T-helper 2 cell treated with Interferon-gamma antibody and Interleukin-4, amounts not matched to agents 5 μg/mL and 100 μg/mL, for 36 hours (primary cell): Measurements from ENCODE around the gene CDH15.
"Not testable (repeated sequence)": the region's sequence is repeated elsewhere in the genome, so short reads cannot be mapped to it uniquely, and the experiment has no call there.

ENCODE experiments used
- DNase-seq: peaks from one replicate; pipeline ENCODE4 v3.0.0; 2021; ENCODE audit warnings: low spot score
- H3K27ac Mint-ChIP-seq: one replicate; pipeline ENCODE4 v1.8.0; 2021; ENCODE audit warnings: mild to moderate bottlenecking, mixed read lengths
- H3K27me3 Mint-ChIP-seq: one replicate; pipeline ENCODE4 v1.8.0; 2021; ENCODE audit warnings: low read depth, mixed read lengths
- H3K36me3 Mint-ChIP-seq: one replicate; pipeline ENCODE4 v1.8.0; 2021; ENCODE audit warnings: low read depth, mixed read lengths
- H3K4me1 Mint-ChIP-seq: one replicate; pipeline ENCODE4 v1.8.0; 2021; ENCODE audit warnings: low read depth, mixed read lengths
- H3K4me3 Mint-ChIP-seq: one replicate; pipeline ENCODE4 v1.8.0; 2022; ENCODE audit warnings: mild to moderate bottlenecking, moderate library complexity, mixed read lengths
- H3K9me3 Mint-ChIP-seq: one replicate; pipeline ENCODE4 v1.8.0; 2021; ENCODE audit warnings: mixed read lengths

CDH15 gene

DNA sequence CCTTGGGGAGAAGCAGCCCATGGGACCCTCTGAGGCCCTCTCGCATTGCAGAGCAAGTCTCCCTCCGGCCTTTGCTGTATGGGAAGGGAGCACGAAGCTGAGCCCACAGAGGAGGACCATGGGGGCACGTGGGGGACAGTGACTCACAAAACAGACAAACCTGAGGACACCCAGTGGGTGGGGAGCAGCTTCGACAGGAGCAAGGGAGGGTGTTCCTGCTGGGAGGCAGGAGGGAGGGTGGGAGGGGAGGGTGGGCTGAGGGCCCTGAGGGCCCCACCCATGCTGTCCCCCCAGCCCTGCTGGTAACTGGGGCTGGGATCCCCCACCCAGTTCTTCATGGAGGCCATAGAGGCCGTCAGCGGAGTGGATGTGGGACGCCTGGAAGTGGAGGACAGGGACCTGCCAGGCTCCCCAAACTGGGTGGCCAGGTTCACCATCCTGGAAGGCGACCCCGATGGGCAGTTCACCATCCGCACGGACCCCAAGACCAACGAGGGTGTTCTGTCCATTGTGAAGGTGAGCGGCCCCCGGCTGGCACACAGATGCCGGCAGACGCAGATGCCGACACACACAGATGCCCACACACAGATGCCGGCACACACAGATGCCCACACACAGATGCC lies 16.3 kb downstream of the CDH15 start:
- Mint-ChIP-seq H3K4me1 (no peaks in the 10 kb centered on the region), H3K36me3 (no peaks in the 10 kb centered on the region), H3K9me3 (no peaks in the 10 kb centered on the region), H3K27ac (peak overlapping the region; percentile 74), H3K27me3 (no peaks in the 10 kb centered on the region), H3K4me3 (no peak overlapping the region)
- no peak for DNase-seq

DNA sequence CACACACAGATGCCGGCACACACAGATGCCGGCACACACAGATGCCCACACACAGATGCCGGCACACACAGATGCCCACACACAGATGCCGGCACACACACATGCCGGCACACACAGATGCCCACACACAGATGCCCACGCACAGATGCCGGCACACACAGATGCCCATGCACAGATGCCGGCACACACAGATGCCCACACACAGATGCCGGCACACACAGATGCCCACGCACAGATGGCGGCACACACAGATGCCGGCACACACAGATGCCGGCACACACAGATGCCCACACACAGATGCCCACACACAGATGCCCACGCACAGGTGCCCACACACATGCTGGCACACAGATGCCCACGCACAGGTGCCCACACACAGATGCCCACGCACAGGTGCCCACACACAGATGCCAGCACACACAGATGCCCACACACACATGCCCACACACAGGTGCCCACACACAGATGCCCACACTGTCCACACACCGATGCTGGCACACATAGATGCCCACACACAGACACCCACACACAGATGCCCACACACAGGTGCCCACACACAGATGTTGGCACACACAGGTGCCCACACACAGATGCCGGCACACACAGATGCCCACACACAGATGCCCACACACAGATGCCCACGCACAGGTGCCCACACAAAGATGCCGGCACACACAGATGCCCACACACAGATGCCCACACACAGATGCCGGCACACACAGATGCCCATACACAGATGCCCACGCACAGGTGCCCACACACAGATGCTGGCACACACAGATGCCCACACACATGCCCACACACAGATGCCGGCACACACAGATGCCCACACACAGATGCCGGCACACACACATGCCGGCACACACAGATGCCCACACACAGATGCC lies 17.2 kb downstream of the CDH15 start:
- not testable (repeated sequence) for H3K27ac Mint-ChIP-seq, DNase-seq, H3K36me3 Mint-ChIP-seq, H3K27me3 Mint-ChIP-seq, H3K4me1 Mint-ChIP-seq, H3K4me3 Mint-ChIP-seq, H3K9me3 Mint-ChIP-seq

DNA sequence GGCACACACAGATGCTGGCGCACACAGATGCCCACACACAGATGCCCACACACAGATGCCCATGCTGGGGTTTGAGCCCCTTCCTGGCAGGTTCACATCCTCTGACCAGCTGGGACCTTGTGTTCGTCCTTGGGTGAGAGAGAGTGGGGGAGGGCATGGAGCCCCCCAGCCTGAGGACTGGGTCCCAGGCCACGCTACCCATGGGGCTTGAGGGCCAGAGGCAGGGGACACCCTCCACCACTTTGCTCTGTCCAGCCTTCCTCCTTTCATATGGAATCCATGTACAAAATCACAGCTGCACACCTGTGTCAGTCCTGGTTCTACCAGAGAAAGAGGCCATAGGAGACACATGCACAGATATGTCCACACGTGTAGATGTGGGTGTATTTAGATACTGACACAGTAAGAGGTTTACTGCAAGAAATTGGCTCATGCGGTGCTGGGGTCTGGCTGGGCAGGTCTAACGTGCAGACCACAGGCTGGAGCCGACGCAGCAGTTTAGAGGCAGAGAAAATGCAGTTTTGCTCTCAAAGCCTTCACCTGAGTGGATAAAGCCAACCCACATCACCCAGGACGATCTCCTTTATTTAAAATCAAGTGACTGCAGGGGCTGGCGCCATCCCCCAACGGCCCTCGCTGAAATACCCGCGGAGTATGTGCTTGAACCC lies 17.9 kb downstream of the CDH15 start:
- no peak overlapping the region for H3K27ac Mint-ChIP-seq

DNA sequence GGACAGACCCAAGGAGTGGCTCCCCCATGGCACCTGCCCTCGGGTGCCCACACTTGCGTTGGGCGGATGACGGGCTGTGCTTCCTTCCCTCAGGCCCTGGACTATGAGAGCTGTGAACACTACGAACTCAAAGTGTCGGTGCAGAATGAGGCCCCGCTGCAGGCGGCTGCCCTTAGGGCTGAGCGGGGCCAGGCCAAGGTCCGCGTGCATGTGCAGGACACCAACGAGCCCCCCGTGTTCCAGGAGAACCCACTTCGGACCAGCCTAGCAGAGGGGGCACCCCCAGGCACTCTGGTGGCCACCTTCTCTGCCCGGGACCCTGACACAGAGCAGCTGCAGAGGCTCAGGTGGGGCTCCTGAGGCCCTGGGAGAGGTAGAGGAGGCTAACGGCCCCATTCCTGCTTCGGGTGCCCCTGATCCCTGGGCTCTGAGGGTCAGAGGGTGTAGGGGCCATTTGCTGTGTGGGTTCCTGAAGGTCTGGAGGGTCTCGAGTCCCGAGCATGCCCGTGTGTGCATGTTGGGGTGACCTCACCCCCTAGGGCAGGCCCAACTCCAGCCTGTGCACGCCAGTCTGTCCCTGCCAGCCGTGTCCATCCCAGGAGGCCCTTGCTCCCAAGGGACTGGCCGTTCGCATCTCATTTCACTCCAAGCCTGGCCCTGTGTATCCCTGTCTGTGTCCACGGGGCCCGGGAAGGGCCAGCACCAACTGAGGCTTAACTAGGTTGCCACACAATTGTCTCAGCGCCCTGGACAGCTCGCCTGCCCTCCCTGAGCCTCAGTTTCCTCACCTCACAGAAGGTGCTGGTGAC lies 18.8 kb downstream of the CDH15 start:
- Mint-ChIP-seq H3K9me3 (no peaks in the 10 kb centered on the region), H3K27ac (no peak overlapping the region), H3K36me3 (no peaks in the 10 kb centered on the region), H3K4me1 (no peaks in the 10 kb centered on the region), H3K27me3 (no peaks in the 10 kb centered on the region), H3K4me3 (no peak overlapping the region)
- DNase-seq = no peak

More for the DNA sequence above, 17.9 kb downstream of the CDH15 start:
- Mint-ChIP-seq H3K27me3 (no peaks in the 10 kb centered on the region), H3K9me3 (no peaks in the 10 kb centered on the region), H3K4me3 (no peak overlapping the region), H3K4me1 (no peaks in the 10 kb centered on the region), H3K36me3 (no peaks in the 10 kb centered on the region)
- no peak for DNase-seq

DNA sequence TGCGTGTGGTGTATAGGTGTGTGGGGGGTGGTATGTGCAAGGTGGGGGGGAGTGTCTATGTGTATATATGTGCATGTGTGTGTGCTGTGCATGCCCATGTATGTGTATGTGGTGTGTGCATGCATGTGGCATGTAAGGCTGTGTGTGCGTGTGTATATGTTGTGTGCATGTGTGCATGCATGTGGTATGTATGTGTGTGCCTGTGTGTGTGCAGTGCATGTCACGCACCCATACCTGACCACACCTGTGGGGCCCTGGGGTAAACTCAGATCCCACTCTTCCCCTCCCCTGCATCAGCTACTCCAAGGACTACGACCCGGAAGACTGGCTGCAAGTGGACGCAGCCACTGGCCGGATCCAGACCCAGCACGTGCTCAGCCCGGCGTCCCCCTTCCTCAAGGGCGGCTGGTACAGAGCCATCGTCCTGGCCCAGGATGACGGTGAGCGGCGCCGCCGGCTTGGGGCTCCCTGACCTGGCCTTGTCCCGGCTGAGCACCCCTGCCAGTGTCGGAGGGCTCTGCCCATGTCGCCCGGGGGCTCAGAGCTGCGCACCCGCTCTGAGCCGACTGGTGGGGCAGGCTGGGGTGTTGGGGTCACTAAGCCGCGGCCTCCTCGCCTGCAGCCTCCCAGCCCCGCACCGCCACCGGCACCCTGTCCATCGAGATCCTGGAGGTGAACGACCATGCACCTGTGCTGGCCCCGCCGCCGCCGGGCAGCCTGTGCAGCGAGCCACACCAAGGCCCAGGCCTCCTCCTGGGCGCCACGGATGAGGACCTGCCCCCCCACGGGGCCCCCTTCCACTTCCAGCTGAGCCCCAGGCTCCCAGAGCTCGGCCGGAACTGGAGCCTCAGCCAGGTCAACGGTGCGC lies 19.7 kb downstream of the CDH15 start:
- no peak overlapping the region for H3K27ac Mint-ChIP-seq
- H3K36me3 Mint-ChIP-seq = no peaks in the 10 kb centered on the region
- H3K9me3 Mint-ChIP-seq = no peaks in the 10 kb centered on the region
- no peak for DNase-seq
- peak overlapping the region; percentile 40 for H3K4me3 Mint-ChIP-seq
- H3K27me3 Mint-ChIP-seq = no peaks in the 10 kb centered on the region
- no peaks in the 10 kb centered on the region for H3K4me1 Mint-ChIP-seq

DNA sequence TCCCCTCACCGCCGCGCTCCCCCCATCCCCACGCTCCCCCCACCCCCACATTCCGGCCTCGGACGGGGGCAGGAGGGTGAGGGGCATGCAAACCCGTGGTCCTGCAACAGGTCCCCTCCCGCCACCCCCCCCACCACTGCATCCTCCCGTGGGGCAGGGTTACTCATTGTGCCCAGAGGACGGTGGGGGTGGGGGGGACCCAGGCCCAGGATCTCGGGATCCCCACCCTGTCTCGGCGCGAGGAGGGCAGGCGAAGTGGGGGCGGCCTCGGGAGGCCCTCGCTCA lies 20.3 kb downstream of the CDH15 start:
- Mint-ChIP-seq H3K9me3 (no peaks in the 10 kb centered on the region), H3K27me3 (no peaks in the 10 kb centered on the region), H3K27ac (no peak overlapping the region), H3K36me3 (no peaks in the 10 kb centered on the region), H3K4me1 (no peaks in the 10 kb centered on the region), H3K4me3 (no peak overlapping the region)
- no peak for DNase-seq

DNA sequence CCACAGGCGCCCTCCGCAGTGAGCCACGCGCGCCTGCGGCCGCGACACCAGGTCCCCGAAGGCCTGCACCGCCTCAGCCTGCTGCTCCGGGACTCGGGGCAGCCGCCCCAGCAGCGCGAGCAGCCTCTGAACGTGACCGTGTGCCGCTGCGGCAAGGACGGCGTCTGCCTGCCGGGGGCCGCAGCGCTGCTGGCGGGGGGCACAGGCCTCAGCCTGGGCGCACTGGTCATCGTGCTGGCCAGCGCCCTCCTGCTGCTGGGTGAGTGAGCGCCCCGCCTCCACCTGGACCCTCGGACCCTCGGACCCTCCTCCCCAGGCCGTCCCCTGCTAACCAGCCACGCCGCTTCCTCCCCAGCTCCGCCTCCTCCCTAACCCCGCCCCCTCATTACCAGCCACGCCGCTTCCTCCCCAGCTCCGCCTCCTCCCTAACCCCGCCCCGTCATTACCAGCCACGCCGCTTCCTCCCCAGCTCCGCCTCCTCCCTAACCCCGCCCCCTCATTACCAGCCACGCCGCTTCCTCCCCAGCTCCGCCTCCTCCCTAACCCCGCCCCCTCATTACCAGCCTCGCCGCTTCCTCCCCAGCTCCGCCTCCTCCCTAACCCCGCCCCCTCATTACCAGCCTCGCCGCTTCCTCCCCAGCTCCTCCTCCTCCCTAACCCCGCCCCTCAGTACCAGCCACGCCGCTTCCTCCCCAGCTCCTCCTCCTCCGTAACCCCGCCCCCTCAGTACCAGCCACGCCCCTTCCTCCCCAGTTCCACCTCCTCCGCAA lies 20.8 kb downstream of the CDH15 start:
- H3K4me3 Mint-ChIP-seq, H3K27me3 Mint-ChIP-seq, H3K36me3 Mint-ChIP-seq, H3K9me3 Mint-ChIP-seq, H3K4me1 Mint-ChIP-seq, H3K27ac Mint-ChIP-seq: not testable (repeated sequence)
- DNase-seq = peak; percentile 63

DNA sequence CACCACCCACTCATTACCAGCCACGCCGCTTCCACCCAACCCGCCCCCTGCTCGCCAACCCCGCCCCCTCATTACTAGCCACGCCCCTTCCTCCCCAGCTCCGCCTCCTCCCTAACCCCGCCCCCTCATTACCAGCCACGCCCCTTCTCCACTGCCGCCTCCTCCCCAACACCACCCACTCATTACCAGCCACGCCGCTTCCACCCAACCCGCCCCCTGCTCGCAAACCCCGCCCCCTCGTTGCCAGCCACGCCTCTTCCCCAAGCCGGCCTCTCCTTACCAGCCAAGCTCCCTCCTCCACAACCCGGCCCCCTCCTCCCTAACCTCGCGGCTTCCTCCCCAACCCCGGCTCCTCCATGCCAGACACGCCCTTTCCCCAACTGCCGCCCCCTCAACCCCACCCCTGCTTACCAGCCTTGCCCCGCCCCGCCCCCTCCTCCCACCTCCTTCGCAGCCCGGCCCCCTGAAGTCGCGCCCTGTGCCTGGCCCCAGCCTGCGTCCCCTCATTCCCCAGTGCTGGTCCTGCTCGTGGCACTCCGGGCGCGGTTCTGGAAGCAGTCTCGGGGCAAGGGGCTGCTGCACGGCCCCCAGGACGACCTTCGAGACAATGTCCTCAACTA lies 21.5 kb downstream of the CDH15 start:
- Mint-ChIP-seq H3K27ac (no peak overlapping the region), H3K36me3 (no peaks in the 10 kb centered on the region), H3K4me3 (no peak overlapping the region), H3K4me1 (no peaks in the 10 kb centered on the region), H3K9me3 (no peaks in the 10 kb centered on the region), H3K27me3 (no peaks in the 10 kb centered on the region)
- peak; percentile 51 for DNase-seq

DNA sequence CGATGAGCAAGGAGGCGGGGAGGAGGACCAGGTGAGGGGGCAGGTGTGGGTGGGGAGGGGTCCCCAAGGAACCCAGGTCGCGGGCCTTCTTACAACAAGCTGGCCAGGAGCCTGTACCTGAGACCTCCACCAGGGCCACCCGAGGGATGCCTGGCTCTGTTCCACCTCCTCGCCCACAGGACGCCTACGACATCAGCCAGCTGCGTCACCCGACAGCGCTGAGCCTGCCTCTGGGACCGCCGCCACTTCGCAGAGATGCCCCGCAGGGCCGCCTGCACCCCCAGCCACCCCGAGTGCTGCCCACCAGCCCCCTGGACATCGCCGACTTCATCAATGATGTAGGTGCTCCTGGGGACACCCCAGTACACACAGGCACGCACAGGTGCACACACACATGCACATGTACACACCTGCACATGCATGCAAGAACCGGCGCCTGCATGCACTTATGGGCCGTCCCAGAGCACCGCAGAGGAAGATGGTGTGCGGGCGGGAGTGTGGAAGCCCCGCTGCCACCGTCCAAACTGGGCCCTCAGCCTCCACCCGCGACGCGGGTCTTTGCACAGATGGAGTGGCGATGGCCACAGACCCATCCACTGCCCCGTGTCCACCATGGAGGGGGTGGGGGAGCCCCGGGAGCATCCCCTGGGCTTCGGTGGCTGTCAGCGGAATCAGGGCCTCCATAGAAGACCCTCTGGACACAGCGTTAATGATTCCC lies 22.2 kb downstream of the CDH15 start:
- H3K4me1 Mint-ChIP-seq = no peaks in the 10 kb centered on the region
- no peaks in the 10 kb centered on the region for H3K9me3 Mint-ChIP-seq
- no peaks in the 10 kb centered on the region for H3K36me3 Mint-ChIP-seq
- no peak for DNase-seq
- peak overlapping the region; percentile 21 for H3K4me3 Mint-ChIP-seq
- H3K27me3 Mint-ChIP-seq = no peaks in the 10 kb centered on the region
- H3K27ac Mint-ChIP-seq = no peak overlapping the region

DNA sequence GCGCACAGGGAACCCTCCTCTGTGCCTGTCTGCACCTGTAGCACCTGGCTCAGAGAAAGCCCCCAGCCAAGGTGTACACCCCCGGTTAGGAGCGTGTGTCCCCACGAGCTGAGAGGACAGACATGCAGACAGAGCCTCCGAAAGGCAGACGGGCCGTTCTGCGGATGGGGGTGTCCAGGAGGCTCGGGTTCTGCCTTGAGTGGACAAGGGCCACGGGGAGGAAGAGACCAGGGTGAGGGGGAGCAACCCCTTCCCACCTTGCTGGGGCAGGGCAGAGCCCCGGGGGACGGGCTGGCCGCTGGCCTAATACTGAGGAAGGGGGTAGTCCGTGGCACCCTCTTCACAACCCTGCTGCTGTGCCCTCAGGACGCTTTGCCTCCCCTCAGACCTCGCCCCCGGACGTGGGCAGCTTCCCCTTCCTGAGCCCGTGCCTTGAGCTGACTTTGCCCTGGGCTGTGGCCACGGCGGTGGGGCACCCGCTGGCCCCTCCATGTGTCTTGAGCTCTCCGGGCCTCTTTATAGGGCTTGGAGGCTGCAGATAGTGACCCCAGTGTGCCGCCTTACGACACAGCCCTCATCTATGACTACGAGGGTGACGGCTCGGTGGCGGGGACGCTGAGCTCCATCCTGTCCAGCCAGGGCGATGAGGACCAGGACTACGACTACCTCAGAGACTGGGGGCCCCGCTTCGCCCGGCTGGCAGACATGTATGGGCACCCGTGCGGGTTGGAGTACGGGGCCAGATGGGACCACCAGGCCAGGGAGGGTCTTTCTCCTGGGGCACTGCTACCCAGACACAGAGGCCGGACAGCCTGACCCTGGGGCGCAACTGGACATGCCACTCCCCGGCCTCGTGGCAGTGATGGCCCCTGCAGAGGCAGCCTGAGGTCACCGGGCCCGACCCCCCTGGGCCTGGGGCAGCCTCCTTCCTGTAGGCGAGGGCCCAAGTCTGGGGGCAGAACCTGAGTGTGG lies 23.1 kb downstream of the CDH15 start:
- H3K27me3 Mint-ChIP-seq = no peaks in the 10 kb centered on the region
- DNase-seq = no peak
- H3K4me1 Mint-ChIP-seq = no peaks in the 10 kb centered on the region
- no peak overlapping the region for H3K4me3 Mint-ChIP-seq
- no peaks in the 10 kb centered on the region for H3K36me3 Mint-ChIP-seq
- H3K9me3 Mint-ChIP-seq = no peaks in the 10 kb centered on the region
- H3K27ac Mint-ChIP-seq = no peak overlapping the region

DNA sequence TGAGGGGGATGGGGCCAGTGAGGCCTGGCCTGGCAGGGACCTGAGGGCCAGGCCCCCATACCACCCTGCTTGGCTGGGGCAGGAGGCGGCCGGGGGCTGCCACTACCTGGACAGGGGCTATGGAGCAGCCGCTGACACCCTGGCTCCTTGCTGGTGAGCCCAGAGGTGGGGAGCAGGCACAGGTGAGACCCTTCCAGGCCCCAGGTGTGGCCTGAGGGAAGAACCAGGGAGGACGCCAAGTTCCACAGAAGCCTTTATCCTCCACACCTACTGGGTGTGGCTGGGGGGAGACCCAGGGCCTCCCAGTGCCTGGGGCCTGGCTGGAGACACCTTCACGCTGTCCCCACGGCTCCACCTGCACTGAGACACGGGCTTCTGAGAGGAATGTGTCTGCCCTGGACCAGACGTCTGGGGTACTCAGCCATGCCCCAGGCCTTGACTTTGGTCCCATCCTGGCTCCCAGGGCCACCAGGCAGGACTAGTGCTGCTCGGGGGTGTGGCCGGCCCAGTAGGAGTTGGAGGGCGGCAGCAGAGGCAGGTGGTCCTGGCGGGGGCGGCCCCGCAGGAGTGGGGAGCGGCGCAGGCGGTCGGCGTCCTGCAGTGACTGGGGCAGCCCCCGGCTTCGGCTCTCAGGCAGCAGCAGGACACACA lies 24.1 kb downstream of the CDH15 start:
- H3K36me3 Mint-ChIP-seq = no peaks in the 10 kb centered on the region
- peaks cover 2% of the 10 kb centered on the region for H3K4me1 Mint-ChIP-seq
- no peaks in the 10 kb centered on the region for H3K9me3 Mint-ChIP-seq
- no peak overlapping the region for H3K27ac Mint-ChIP-seq
- H3K27me3 Mint-ChIP-seq = peaks cover 8% of the 10 kb centered on the region
- no peak overlapping the region for H3K4me3 Mint-ChIP-seq
- DNase-seq = no peak
